Upper lobe of left lung (tissue), 4 donors: ENCODE measurements around the gene UGT1A5.

Experiments
- POLR2A ChIP-seq, 4 donors: fragments of 450-650 bp; IDR thresholded peaks; one replicate each; pipeline ENCODE4 v1.5.1; 2016 to 2017; ENCODE audit warnings: antibody characterized with exemption in 4 of 4, mild to moderate bottlenecking in 2 of 4
- POLR2AphosphoS5 ChIP-seq, 2 donors: sonication (generic); formaldehyde crosslinking; IDR thresholded peaks; one replicate each; pipeline ENCODE4 v1.5.1; 2017; ENCODE audit warnings: antibody characterized with exemption in 2 of 2
- TF ChIP-seq, protein P1 (sequence below), 6 experiments: fragments of 450-650 bp in 4 of 6; fragments of 200-600 bp in 2 of 6; sonication (generic) in 2 of 6; IDR thresholded peaks; one replicate each; pipeline ENCODE4 v1.5.1; 2016 to 2019; ENCODE audit warnings: antibody characterized with exemption in 6 of 6

DNA sequence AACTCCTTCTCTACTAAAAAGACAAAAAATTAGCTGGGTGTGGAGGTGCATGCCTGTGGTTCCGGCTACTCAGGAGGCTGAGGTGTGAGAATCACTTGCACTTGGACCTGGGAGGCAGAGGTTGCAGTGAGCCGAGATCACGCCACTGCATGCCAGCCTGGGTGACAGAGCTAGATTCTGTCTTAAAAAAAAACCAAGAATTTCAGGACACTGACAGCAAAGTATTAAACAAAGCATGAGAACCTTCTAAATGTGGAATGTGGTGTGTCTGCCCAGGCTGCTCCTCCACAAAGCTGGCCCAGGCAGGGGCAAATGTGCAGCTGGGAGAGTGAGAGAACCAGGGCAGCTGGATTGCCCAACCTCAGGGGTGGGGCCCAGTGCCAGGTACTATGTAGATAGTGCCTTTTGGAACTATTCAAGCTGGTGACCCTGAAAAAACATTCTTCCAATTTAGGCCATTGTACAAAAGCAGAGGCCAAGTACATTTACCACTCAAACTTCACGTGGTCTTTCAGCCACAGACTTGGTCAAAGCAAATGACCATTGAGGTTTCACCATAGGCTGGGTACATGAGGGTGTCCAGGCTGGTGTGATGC, 6.7 kb upstream of the UGT1A5 start:
- TF ChIP-seq, protein P1, sequence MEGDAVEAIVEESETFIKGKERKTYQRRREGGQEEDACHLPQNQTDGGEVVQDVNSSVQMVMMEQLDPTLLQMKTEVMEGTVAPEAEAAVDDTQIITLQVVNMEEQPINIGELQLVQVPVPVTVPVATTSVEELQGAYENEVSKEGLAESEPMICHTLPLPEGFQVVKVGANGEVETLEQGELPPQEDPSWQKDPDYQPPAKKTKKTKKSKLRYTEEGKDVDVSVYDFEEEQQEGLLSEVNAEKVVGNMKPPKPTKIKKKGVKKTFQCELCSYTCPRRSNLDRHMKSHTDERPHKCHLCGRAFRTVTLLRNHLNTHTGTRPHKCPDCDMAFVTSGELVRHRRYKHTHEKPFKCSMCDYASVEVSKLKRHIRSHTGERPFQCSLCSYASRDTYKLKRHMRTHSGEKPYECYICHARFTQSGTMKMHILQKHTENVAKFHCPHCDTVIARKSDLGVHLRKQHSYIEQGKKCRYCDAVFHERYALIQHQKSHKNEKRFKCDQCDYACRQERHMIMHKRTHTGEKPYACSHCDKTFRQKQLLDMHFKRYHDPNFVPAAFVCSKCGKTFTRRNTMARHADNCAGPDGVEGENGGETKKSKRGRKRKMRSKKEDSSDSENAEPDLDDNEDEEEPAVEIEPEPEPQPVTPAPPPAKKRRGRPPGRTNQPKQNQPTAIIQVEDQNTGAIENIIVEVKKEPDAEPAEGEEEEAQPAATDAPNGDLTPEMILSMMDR (IDR thresholded peaks at IDR 0.05), result no peak
- TF ChIP-seq POLR2A (IDR thresholded peaks at IDR 0.05) (no peak), POLR2AphosphoS5 (IDR thresholded peaks at IDR 0.05) (no peak)
